Measurements from ENCODE around the gene PANX1.

Gene PANX1

DNA sequence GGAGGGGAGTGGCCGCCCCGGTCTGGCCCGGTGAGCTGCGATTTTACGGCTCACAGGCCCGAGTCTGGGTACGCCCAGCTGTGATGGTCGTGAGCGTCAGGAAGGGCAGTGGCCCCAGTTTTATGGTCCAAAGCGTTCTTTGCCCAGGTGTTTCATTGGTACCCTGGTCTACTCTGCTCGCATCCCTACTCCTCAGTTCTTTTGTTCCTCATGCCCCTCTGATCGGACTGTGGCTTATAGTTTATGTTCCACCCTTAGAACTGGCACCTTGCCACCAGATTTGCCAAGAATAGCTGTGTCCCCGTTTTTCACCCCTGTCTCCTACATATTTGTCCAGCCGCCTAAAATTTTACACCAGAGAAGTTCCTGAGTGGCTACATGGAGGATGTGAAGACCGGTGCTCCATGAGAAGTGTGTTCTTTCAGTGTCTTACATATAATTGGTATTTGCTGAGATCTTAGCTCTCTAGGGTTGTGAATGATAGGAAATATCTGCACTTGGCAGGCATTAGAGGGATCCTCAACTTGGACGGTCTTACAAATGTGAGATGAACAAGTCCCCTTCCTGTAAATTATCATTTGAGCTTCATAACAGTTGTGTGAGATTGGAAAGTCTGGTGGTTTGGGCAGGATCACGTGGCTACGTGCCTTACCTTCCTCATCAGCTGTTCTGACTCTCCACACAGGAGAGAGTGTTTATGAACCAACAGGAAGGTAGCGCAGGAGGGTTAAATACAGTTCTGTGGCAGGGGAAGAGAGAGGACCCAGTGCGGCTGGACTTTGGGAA is 1.1 kb downstream of the PANX1 start:
- in situ Hi-C loops (cut with MboI; ENCODE audit: low sequenced_read_pairs) = no loop called here

DNA sequence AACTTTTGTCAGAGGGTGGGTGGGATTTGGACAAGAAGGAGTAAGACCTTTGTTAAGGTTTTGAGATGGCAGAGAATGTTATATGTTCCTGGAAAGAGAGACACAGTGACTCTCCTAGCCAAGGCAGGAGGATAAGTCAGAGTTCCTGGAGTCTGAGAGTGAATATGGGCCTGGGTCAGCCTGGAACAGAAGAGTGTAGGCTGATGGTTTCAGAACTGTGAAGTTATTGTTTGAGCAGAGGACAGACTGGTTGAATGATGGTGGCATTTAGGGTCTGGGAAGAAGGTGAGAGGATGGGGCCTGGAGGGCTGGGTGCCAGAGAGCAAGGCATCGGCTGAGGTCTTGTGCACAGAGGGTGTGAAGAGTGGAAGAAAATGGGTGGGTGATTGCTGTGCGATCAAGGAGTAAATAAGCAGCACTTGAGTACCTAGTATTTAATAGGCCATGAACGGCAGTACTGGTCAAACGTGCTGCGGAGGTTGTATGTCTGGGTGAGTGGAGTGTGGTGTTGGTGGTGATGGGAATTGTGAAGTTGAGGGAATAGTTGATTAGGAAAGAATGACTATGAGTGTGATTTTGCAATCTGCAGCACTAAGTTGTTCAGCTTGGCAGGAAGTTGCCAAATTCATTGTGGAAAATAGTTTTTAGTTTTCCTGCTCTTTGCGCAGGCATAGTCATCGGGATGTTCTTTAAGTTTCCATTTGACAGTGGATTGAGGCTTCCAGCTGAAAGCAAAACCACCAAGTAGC is 1.8 kb downstream of the PANX1 start:
- in situ Hi-C loops (cut with MboI; ENCODE audit: low sequenced_read_pairs) = no loop called here

DNA sequence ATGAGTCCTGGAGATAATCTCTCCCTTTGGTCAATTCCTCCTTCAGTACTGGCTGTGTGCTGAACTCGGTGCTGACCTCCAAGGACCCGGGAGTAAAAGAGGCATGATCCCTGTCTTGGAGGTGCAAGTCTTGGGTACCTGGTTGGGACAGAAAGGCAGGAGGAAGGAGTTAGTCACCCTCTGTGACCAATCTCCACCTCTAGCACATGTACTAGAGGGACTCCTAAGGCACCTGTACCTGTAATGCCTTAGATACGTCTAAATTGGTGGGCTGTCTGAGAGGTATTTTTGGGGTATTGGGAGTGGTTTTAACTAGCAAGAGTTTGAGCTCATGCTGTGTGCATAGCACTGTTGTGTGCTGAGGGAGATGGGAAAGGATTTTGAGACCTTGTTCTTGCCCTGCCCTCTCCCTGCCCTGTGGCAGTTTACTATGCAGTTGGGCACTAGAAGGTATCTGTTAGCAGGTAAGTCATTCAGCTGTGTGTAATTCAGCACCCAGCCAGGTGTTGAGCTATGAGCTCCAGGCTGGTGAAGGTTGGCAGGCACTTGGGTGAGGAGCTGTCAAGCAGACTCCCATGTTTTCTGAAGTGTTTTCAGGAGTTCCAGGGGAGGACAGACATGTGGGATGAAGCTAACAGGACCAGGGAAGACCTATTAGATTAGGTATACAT is 2.5 kb downstream of the PANX1 start:
- in situ Hi-C loops (cut with MboI; ENCODE audit: low sequenced_read_pairs) = no loop called here

DNA sequence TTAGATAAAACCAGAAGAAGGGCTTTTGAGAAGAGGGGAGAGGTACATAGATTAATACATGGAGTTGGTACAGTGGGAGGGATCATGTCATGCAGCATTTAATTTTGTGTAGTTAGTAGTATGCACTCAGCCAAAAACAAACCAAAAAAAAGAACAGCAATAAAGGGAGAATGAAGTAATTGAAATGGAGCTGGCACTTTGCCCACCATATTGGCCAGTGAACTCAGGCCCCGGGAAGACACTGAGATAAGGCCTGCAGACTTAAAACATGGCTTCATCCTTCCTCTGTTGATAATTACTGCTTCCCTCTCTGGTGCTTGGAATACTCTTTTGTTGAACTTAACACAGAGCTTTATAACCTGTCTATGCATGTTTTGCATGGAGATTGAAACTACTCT is 3.1 kb downstream of the PANX1 start:
- in situ Hi-C loops (cut with MboI; ENCODE audit: low sequenced_read_pairs) = no loop called here

DNA sequence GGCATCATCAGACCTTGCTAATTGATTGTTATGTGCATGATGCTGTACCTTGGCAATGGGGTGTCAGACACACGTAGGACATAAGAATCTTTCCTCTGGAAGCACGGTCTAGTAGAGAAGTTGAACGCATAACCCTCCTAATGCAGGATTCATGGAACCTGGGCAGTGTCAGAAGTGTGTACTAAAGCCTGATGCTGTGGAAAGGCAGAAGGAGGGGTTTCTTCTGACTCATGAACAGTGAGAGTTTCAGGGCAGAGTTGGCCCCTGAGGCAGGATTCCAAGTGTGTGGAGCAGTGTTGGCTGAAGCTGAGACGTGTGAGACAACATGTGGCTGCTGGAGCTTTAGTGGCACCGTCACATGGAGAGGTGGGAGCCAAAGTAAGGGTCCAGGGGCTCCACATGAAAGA is 3.5 kb downstream of the PANX1 start:
- in situ Hi-C loops (cut with MboI; ENCODE audit: low sequenced_read_pairs) = no loop called here

DNA sequence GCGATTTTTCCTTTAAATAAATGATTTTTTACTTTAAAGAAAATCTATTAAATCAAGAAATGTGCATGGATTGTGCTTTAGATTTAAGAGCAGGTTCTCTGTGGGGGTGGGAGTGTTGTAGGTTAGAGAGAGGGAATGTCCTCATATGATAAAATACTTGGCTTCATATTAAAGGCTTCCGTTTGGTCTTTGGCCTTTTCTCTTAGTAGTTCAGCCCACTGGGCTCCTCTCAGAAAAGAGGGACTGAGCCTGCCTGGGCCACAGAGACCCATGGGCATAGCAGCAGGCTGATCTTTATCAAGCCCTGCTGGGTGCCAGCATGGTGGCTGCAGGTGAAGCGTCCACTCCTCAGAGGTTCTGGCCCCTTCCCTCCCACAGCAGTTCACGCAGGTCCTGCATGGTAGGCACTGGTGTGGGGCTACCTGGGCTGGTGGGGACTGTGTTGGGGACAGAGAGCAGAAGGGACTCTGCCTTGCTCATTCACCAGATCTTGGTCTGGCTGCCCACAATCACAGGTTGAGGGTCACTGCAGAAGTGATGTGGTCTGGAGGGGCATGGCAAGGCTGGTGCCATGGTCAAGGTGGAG is 4.3 kb downstream of the PANX1 start:
- in situ Hi-C loops (cut with MboI; ENCODE audit: low sequenced_read_pairs) = no loop called here

DNA sequence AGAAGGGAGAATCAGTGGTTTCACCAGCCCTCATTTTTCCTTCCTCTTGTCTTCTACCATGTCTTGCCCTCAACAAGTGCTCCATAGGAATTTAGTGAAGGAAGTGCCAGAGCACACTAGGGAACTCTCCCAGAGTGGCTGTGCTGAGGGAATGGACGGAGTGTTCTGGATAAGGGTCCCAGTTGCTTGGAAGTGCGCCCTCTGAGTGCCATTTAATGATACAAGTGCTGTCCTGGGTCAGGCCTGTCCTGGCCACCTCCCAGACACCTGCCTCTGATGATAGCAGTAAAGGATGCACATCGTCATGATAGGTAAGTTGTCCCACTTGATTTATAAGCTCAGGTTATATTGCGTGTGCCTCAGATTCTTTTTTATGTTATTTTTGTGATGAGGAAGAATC is 5.1 kb downstream of the PANX1 start:
- in situ Hi-C loops (cut with MboI; ENCODE audit: low sequenced_read_pairs) = no loop called here

DNA sequence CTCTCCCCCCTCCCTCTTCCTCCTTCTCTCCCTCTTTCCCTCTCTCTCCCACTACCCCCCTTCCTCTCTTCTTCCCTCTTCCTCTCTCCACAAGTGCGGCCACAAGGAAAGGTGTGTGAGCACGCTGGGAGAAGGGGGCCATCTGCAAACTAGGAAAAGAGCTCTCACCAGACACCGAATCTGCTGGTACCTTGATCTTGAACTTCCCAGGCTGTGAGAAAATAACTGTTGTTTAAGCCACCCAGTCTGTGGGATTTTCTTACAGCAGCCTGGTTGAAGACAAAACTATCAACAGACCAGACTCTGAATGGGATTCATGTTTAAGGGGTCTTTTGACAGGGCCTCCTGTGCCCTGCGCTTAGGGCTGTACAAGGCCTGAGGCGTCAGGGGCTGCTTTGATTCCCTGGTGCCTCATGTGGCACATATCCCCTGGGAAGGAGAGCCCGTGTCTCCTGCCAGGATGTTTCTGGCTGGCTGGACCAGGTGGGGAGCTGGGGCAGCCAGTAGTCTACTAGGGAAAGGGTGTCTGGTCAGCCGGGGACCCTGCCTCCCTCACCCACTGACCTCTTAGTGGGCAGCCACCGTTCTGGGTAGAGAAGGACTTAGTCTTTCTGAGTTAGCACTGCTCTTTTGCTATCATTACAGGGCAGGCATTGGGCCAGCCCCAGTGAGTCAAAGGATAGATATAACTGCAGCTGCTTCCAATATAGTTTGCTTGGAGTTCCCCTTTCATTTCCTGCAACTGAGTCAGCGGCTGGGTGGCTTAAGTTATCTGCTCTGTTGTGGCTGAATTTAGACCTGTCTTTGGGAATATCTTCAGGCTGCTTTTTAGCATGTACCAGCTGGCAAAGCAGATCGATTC is 6.2 kb downstream of the PANX1 start:
- in situ Hi-C loops (cut with MboI; ENCODE audit: low sequenced_read_pairs) = no loop called here

DNA sequence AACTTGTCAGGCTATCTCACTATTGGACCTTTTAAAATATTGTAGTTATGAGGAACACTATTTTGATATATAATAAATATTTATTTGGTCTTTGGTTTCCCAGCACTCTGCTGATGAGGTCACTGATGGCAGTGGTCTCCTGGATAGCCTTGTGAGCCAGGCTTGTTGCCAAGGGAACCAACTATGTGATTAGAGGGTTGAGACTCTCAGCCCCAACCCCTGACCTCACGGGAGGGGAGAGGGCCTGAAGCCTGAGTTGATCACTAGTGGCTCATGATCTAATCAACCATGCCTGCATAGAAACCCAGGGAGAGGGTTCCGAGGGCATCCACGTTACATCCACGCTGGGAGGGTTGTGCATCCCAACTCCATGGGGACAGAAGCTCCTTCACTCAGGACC is 10.8 kb downstream of the PANX1 start:
- in situ Hi-C loops (cut with MboI; ENCODE audit: low sequenced_read_pairs) = no loop called here

DNA sequence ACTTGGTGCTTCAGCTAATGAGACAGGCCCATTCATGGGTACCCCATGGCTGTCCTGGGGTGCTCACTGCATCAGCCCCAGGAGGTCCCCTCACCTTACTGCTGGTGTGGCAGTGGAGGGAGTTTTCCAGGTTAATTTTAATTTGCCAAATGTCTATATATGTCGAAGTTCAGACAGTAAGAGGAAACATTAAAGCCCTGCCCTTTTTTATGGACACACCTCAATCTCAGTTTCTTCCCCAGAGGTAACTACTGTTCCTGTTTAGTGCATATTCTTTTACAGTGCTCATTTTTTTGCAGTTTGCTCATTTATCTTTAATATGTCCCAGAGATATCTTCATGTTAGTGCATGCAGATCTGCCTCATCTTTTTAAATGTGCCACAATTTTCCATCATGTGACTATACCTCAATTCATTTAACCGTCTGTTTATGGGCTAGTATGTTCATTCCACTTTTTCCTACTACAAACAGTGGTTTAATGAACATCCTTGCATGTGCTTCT is 11.6 kb downstream of the PANX1 start:
- in situ Hi-C loops (cut with MboI; ENCODE audit: low sequenced_read_pairs) = no loop called here

DNA sequence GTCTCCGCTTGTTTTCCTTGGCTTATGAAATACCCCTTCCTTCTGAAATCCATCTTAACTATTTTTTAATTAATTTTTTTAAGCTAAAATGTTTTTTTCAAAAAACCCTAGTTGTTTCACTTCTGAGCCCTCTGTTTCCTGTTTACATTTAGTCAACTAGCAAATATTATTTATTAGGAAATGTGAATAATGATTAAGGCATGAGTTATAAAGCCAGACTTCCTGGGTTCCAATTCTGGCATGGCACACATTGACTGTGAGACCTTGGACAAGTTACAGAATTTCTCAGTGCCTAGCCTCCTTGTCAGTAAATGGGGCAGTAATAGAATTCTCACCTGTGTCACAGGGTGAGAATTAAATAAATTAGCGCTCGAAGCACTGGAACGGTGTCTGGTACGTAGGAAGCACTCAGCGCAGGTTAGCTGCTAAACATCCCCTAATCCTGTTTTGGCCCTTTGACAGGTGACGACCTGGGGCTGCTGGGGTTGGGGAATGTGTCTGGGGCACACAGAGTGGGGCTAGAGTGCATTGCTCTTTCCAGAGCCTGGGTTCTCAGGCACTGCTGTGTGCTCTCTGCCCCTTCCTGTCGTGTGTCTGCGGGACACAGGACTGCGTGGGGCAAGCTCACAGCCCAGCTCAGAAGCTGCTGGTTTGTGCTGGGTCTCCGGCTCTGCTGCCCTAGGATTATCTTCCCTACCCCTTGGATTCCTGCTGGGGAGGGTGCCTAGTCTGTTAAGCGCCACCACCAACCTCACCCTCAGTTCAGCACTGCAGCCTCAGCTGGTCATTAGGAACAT is 13.1 kb downstream of the PANX1 start:
- in situ Hi-C loops (cut with MboI; ENCODE audit: low sequenced_read_pairs) = no loop called here

DNA sequence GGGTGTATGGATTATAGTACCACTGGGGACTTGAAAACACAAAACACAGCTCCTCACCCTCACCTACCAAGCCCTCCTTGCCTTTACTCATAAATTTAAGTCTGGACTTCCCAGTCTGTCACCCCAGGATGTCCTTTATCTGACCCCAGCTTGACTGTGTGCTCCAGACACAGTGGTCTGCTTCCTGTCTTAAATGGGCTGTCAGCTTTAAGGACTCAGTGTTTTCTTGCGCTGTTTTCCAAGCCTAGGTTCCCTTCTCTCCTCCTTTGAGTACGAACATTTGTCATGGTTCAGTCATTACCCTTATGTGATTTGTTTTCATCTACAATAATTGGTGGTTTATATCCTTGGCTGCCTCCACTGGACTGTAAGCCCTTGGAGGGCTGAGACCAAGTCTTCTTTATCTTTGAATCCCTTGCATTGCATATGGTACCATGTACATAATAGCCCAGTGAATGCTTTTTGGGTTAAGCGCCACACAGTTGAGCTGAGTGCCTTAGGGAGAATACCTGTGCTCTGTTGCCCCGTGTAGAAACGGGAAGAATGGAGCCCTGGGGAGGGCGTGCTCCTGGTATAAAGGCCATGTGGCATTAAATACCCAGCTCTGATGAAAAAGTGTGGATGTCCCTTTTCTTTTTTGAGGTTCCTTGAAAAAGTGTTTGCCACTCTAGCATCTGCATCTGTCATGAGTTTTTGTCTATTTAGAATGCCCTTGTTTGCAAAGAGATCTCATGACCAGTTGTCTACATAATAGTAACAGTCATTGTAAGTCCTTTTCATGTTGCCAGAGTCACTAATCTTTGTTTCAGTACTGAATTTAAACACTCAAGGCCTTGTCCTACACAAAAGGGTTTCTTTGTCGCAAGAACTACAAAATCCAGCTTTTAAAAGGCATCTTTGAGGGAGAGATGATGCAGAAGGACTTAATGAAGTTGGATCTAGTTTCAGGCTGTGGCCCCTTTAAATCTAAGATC is 14.0 kb downstream of the PANX1 start:
- in situ Hi-C loops (cut with MboI; ENCODE audit: low sequenced_read_pairs) = no loop called here

DNA sequence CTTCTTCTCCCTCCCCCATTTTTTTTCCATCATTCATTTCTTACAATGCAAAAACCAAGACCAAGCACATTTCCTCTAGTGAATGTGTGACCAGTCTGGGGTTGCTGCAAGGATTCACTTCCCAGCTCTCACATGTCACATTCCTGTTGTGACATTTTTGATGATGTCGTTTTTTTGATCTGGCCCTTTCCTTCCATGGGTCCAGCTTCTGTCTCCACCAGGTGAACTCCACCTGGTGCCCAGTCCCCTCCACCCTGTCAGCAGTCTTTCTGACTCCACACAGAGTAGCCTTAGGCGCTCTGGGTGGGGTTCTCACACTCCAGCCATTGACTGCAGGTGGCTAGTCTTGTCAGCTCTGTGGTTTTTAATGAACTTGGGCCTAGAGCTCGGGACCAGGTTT is 15.6 kb downstream of the PANX1 start:
- in situ Hi-C loops (cut with MboI; ENCODE audit: low sequenced_read_pairs) = no loop called here

DNA sequence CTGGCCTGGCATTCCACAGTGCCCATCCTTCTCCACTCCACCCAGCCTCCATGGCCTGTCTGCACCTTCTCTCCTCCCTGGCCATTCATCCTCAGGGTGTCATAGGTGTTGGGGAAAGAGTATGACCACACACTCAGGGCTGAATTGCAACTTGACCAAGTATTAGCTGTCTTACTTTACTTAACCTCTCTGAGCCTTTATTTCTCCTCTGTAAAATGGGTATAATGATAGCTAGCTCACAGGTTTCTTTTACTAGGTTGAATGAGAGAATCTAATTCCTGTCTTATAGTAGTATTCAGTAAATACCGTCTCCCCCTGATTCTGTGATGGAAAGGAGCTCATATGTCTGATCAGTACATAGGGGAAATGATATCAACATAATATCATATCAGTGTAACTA is 16.0 kb downstream of the PANX1 start:
- in situ Hi-C loops (cut with MboI; ENCODE audit: low sequenced_read_pairs) = no loop called here

DNA sequence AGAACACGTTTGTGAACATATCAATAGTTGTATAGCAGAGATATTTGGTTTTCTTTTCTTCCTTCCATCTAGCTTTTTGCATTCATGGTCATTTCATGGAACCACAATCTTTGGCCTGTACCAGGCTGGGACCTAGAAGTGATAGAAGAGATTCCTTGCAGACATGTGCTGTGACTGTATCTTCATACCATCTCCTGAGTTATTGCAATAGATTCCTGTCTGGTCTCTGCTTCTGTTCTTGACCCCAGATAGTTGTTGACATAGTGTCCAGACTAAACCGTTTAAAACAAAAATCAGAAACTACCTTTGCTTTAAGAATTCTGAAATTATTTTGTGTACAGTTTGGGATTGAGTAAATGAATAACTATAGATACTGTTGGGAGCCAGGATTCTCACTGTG is 16.8 kb downstream of the PANX1 start:
- in situ Hi-C loops (cut with MboI; ENCODE audit: low sequenced_read_pairs) = no loop called here

DNA sequence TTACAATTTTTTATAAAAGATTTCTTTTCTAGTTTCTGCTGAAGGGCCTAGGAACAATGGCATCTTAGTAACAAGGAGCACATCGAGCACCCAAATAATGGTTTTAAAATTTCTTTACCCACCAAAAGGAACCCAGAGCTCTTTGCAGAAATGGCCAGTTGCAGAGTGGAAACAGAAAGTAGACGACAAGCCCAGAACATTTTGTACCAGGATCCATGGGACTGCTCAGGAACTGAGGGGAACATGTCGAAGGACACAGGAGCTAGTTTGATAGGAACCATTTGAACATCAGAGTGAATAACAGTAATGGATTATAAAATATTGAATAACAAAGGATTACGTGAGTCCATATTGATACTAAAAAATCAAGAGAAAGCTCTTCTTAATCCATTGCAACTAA is 17.3 kb downstream of the PANX1 start:
- in situ Hi-C loops (cut with MboI; ENCODE audit: low sequenced_read_pairs) = no loop called here

DNA sequence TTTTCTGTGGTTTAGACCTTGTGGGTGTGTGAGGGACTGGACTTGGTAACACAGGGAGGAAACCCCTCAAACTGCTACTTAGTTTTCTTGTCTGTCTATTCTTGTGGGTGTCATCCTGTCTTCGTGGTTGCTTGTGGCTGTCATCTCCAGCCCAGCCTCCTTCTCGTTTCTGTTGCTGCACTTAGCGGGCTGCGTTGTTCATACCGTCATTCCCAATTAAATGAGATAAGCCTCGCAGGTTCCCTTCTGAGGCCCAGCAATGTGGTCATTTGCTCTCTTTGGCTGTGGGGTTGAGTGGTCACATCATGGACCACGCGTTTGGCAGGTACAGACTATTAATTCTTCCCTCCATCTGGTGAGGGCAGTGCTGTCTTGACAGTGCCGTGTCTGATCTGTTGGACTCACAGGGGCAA is 18.8 kb downstream of the PANX1 start:
- in situ Hi-C loops (cut with MboI; ENCODE audit: low sequenced_read_pairs) = no loop called here

DNA sequence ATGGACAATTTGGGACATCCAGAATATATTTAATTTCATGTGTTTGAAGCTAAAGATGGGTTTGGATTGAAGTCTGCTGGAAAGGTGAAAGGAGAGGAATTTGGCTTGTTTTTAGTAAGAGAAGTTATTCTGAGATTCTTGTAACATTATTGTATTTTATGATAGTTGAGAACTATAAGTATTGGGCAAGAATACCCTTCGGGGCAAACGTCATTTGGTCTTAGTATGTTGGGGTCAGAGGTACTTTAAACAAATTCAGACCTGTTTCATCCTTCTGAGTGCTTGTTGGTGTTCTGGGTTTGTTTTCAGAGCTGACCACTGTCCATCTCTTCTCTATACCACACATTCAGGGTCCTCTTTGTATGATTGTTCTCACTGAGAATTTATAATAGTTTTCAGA is 19.5 kb downstream of the PANX1 start:
- in situ Hi-C loops (cut with MboI; ENCODE audit: low sequenced_read_pairs) = no loop called here

Measured in HL-60/S4 (cell line).